ENCODE measurements around the gene WDR64. TPM values are rescaled to one million over a fixed set of nuclear protein-coding genes. Genes with fewer than 3 reads are reported as not detected.
"Not testable (repeated sequence)": the region's sequence is repeated elsewhere in the genome, so short reads cannot be mapped to it uniquely, and the experiment has no call there.

The WDR64 gene
- polyA plus RNA-seq, 4 donors = 0.09 TPM; not detected in 3

DNA sequence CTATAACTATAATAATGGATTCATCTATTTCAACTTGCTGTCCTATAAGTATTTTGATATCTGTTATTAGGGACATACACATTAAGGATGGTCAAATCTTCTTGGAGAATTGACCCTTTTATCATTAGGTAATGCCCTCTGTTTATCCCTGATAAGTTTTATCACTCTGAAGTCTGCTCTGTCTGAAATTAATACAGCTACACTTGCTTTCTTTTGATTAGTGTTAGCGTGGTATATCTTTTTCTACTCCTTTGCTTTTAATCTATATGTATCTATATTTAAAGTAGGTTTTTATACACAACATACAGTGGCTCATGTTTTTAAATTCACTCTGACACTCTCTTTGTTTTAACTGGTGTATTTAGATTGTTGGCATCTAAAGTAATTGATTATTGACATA is 126.0 kb downstream of the WDR64 start:
- Histone ChIP-seq H3K27me3 (ENCODE audit: control insufficient read depth in 3 of 3, insufficient read depth in 3 of 3, low read length in 3 of 3) (no peaks in the 10 kb centered on the region), H3K4me3 (ENCODE audit: low read depth in 1 of 3, low read length in 3 of 3) (no peak overlapping the region), H3K9me3 (ENCODE audit: control insufficient read depth in 2 of 2, insufficient read depth in 1 of 2, low read depth in 1 of 2, low read length in 1 of 2) (no peaks in the 10 kb centered on the region), H3K36me3 (ENCODE audit: control insufficient read depth in 3 of 3, insufficient read depth in 2 of 3, low read depth in 1 of 3, low read length in 3 of 3) (no peaks in the 10 kb centered on the region), H3K4me1 (ENCODE audit: control insufficient read depth in 3 of 3, insufficient read depth in 2 of 3, low read depth in 1 of 3, low read length in 2 of 3) (no peaks in the 10 kb centered on the region), H3K27ac (ENCODE audit: low read depth in 1 of 3, low read length in 2 of 3) (no peak overlapping the region)
- DNase-seq (no peak), FAIRE-seq (no peak)
- 58 to 80% (median 77%) methylated on average over 1 of the region's 1 CpG for WGBS, 3 donors

DNA sequence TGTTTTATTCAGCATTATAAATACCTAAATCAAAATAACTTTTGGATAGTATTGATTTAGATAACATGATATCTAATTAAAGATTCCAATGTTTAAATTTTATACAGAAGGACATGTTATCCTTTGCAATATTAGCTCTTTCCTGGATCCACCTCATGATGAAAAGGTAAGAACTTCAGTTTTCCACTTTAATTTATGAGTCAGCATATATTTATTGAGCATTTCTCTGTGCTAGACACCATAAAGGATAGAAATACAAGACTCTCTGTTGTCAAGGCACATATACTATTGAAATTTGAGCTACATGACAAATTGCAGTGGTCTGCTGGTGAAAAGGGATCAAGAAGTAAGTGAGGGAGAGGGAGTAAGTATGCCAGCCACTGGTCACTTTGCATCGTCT is 127.8 kb downstream of the WDR64 start:
- Histone ChIP-seq H3K4me1 (ENCODE audit: control insufficient read depth in 3 of 3, insufficient read depth in 2 of 3, low read depth in 1 of 3, low read length in 2 of 3) (no peaks in the 10 kb centered on the region), H3K4me3 (ENCODE audit: low read depth in 1 of 3, low read length in 3 of 3) (no peak overlapping the region), H3K36me3 (ENCODE audit: control insufficient read depth in 3 of 3, insufficient read depth in 2 of 3, low read depth in 1 of 3, low read length in 3 of 3) (no peaks in the 10 kb centered on the region), H3K27ac (ENCODE audit: low read depth in 1 of 3, low read length in 2 of 3) (no peak overlapping the region), H3K9me3 (ENCODE audit: control insufficient read depth in 2 of 2, insufficient read depth in 1 of 2, low read depth in 1 of 2, low read length in 1 of 2) (no peaks in the 10 kb centered on the region), H3K27me3 (ENCODE audit: control insufficient read depth in 3 of 3, insufficient read depth in 3 of 3, low read length in 3 of 3) (no peaks in the 10 kb centered on the region)
- DNase-seq (no peak), FAIRE-seq (no peak)
- WGBS, 3 donors = 78 to 92% (median 90%) methylated on average over 1 of the region's 1 CpG

GRCh38 chr1:241782396-241782795 is 130.3 kb downstream of the WDR64 start:
- H3K27ac ChIP-seq (ENCODE audit: low read depth in 1 of 3, low read length in 2 of 3) = no peak overlapping the region
- H3K4me3 ChIP-seq (ENCODE audit: low read depth in 1 of 3, low read length in 3 of 3) = no peak overlapping the region
- H3K4me1 ChIP-seq (ENCODE audit: control insufficient read depth in 3 of 3, insufficient read depth in 2 of 3, low read depth in 1 of 3, low read length in 2 of 3) = no peaks in the 10 kb centered on the region
- no peak for FAIRE-seq
- no peaks in the 10 kb centered on the region for H3K27me3 ChIP-seq (ENCODE audit: control insufficient read depth in 3 of 3, insufficient read depth in 3 of 3, low read length in 3 of 3)
- H3K36me3 ChIP-seq (ENCODE audit: control insufficient read depth in 3 of 3, insufficient read depth in 2 of 3, low read depth in 1 of 3, low read length in 3 of 3) = no peaks in the 10 kb centered on the region
- H3K9me3 ChIP-seq (ENCODE audit: control insufficient read depth in 2 of 2, insufficient read depth in 1 of 2, low read depth in 1 of 2, low read length in 1 of 2) = no peaks in the 10 kb centered on the region
- WGBS, 3 donors = 23 to 29% (median 25%) methylated on average over 4 of the region's 4 CpGs
- DNase-seq = no peak

- no peaks in the 10 kb centered on the region for H3K9me3 ChIP-seq (ENCODE audit: control insufficient read depth in 2 of 2, insufficient read depth in 1 of 2, low read depth in 1 of 2, low read length in 1 of 2)
- 79 to 89% (median 88%) methylated on average over 4 of the region's 4 CpGs for WGBS, 3 donors
- FAIRE-seq = no peak
These were observed 135.6 kb downstream of the WDR64 start for GRCh38 chr1:241787691-241788090.

DNA sequence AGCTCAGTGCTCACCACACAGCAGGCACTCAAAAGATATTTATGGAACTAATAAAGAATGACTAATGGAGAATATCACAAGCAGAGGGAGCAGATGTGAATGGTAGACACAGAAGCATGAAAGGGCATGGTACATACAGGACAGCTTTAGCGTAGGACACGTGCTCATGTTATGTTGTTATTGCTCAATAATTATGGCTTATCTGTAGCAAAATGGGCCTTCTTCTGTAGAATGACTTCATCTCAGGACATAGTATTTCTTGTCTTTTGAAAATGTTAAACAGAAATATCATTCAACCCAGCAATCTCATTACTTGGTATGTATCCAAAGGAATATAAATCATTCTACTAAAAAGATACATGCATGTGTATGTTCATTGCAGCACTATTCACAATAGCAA is 137.0 kb downstream of the WDR64 start:
- WGBS, 3 donors = 79 to 92% (median 81%) methylated on average over 2 of the region's 2 CpGs
- no peaks in the 10 kb centered on the region for H3K36me3 ChIP-seq (ENCODE audit: control insufficient read depth in 3 of 3, insufficient read depth in 2 of 3, low read depth in 1 of 3, low read length in 3 of 3)

More at GRCh38 chr1:241787691-241788090, 135.6 kb downstream of the WDR64 start:
- Histone ChIP-seq H3K27me3 (ENCODE audit: control insufficient read depth in 3 of 3, insufficient read depth in 3 of 3, low read length in 3 of 3) (no peaks in the 10 kb centered on the region), H3K4me1 (ENCODE audit: control insufficient read depth in 3 of 3, insufficient read depth in 2 of 3, low read depth in 1 of 3, low read length in 2 of 3) (no peaks in the 10 kb centered on the region), H3K4me3 (ENCODE audit: low read depth in 1 of 3, low read length in 3 of 3) (no peak overlapping the region), H3K27ac (ENCODE audit: low read depth in 1 of 3, low read length in 2 of 3) (no peak overlapping the region), H3K36me3 (ENCODE audit: control insufficient read depth in 3 of 3, insufficient read depth in 2 of 3, low read depth in 1 of 3, low read length in 3 of 3) (no peaks in the 10 kb centered on the region)
- DNase-seq = no peak

GRCh38 chr1:241799416-241799815 is 147.3 kb downstream of the WDR64 start:
- no peak overlapping the region for H3K4me3 ChIP-seq (ENCODE audit: low read depth in 1 of 3, low read length in 3 of 3)
- H3K9me3 ChIP-seq (ENCODE audit: control insufficient read depth in 2 of 2, insufficient read depth in 1 of 2, low read depth in 1 of 2, low read length in 1 of 2) = no peaks in the 10 kb centered on the region
- WGBS, 3 donors = 83 to 94% (median 94%) methylated on average over 1 of the region's 1 CpG
- FAIRE-seq = no peak
- DNase-seq = no peak
- no peak overlapping the region for H3K27ac ChIP-seq (ENCODE audit: low read depth in 1 of 3, low read length in 2 of 3)
- no peaks in the 10 kb centered on the region for H3K36me3 ChIP-seq (ENCODE audit: control insufficient read depth in 3 of 3, insufficient read depth in 2 of 3, low read depth in 1 of 3, low read length in 3 of 3)
- H3K4me1 ChIP-seq (ENCODE audit: control insufficient read depth in 3 of 3, insufficient read depth in 2 of 3, low read depth in 1 of 3, low read length in 2 of 3) = no peaks in the 10 kb centered on the region
- H3K27me3 ChIP-seq (ENCODE audit: control insufficient read depth in 3 of 3, insufficient read depth in 3 of 3, low read length in 3 of 3) = no peaks in the 10 kb centered on the region

More for the DNA sequence above, 137.0 kb downstream of the WDR64 start:
- Histone ChIP-seq H3K27ac (ENCODE audit: low read depth in 1 of 3, low read length in 2 of 3) (no peak overlapping the region), H3K4me3 (ENCODE audit: low read depth in 1 of 3, low read length in 3 of 3) (no peak overlapping the region), H3K27me3 (ENCODE audit: control insufficient read depth in 3 of 3, insufficient read depth in 3 of 3, low read length in 3 of 3) (no peaks in the 10 kb centered on the region), H3K9me3 (ENCODE audit: control insufficient read depth in 2 of 2, insufficient read depth in 1 of 2, low read depth in 1 of 2, low read length in 1 of 2) (no peaks in the 10 kb centered on the region), H3K4me1 (ENCODE audit: control insufficient read depth in 3 of 3, insufficient read depth in 2 of 3, low read depth in 1 of 3, low read length in 2 of 3) (no peaks in the 10 kb centered on the region)
- no peak for DNase-seq
- no peak for FAIRE-seq

- 17 to 61% (median 43%) methylated on average over 3 of the region's 3 CpGs for WGBS, 3 donors
These were observed 148.6 kb downstream of the WDR64 start for GRCh38 chr1:241800640-241801039.

GRCh38 chr1:241802863-241803262 is 150.8 kb downstream of the WDR64 start:
- Histone ChIP-seq H3K4me3 (ENCODE audit: low read depth in 1 of 3, low read length in 3 of 3) (no peak overlapping the region), H3K9me3 (ENCODE audit: control insufficient read depth in 2 of 2, insufficient read depth in 1 of 2, low read depth in 1 of 2, low read length in 1 of 2) (no peaks in the 10 kb centered on the region), H3K27ac (ENCODE audit: low read depth in 1 of 3, low read length in 2 of 3) (no peak overlapping the region), H3K27me3 (ENCODE audit: control insufficient read depth in 3 of 3, insufficient read depth in 3 of 3, low read length in 3 of 3) (no peaks in the 10 kb centered on the region), H3K4me1 (ENCODE audit: control insufficient read depth in 3 of 3, insufficient read depth in 2 of 3, low read depth in 1 of 3, low read length in 2 of 3) (no peaks in the 10 kb centered on the region), H3K36me3 (ENCODE audit: control insufficient read depth in 3 of 3, insufficient read depth in 2 of 3, low read depth in 1 of 3, low read length in 3 of 3) (no peaks in the 10 kb centered on the region)
- FAIRE-seq (no peak), DNase-seq (no peak)
- WGBS, 3 donors = 80 to 87% (median 85%) methylated on average over 3 of the region's 3 CpGs

More at GRCh38 chr1:241800640-241801039, 148.6 kb downstream of the WDR64 start:
- FAIRE-seq (no peak), DNase-seq (no peak)
- Histone ChIP-seq H3K36me3 (ENCODE audit: control insufficient read depth in 3 of 3, insufficient read depth in 2 of 3, low read depth in 1 of 3, low read length in 3 of 3) (no peaks in the 10 kb centered on the region), H3K27me3 (ENCODE audit: control insufficient read depth in 3 of 3, insufficient read depth in 3 of 3, low read length in 3 of 3) (no peaks in the 10 kb centered on the region), H3K4me3 (ENCODE audit: low read depth in 1 of 3, low read length in 3 of 3) (no peak overlapping the region), H3K9me3 (ENCODE audit: control insufficient read depth in 2 of 2, insufficient read depth in 1 of 2, low read depth in 1 of 2, low read length in 1 of 2) (no peaks in the 10 kb centered on the region), H3K27ac (ENCODE audit: low read depth in 1 of 3, low read length in 2 of 3) (no peak overlapping the region), H3K4me1 (ENCODE audit: control insufficient read depth in 3 of 3, insufficient read depth in 2 of 3, low read depth in 1 of 3, low read length in 2 of 3) (no peaks in the 10 kb centered on the region)

GRCh38 chr1:241804706-241805105 is 152.6 kb downstream of the WDR64 start:
- H3K4me3 ChIP-seq (ENCODE audit: low read depth in 1 of 3, low read length in 3 of 3); DNase-seq; FAIRE-seq; H3K9me3 ChIP-seq (ENCODE audit: control insufficient read depth in 2 of 2, insufficient read depth in 1 of 2, low read depth in 1 of 2, low read length in 1 of 2); H3K4me1 ChIP-seq (ENCODE audit: control insufficient read depth in 3 of 3, insufficient read depth in 2 of 3, low read depth in 1 of 3, low read length in 2 of 3); H3K27ac ChIP-seq (ENCODE audit: low read depth in 1 of 3, low read length in 2 of 3); H3K36me3 ChIP-seq (ENCODE audit: control insufficient read depth in 3 of 3, insufficient read depth in 2 of 3, low read depth in 1 of 3, low read length in 3 of 3); H3K27me3 ChIP-seq (ENCODE audit: control insufficient read depth in 3 of 3, insufficient read depth in 3 of 3, low read length in 3 of 3): not testable (repeated sequence)
- 64 to 82% (median 68%) methylated on average over 4 of the region's 4 CpGs for WGBS, 3 donors
